GM06990 (cell line): Measurements from ENCODE around the gene MBD6.

ENCODE experiments used
- DNase-seq: peaks from one replicate; pipeline ENCODE4 v3.0.0-alpha.2; 2011; ENCODE audit not compliant: insufficient read length; ENCODE audit errors: extremely low read depth
- H3K27me3 ChIP-seq: replicated peaks from 2 replicates; pipeline ENCODE4 v1.6.0; 2011; ENCODE audit warnings: low read length; ENCODE audit not compliant: control insufficient read depth, insufficient read depth
- H3K36me3 ChIP-seq: 2 replicates; pipeline ENCODE4 v1.5.1; 2011; ENCODE audit warnings: low read length; ENCODE audit not compliant: control insufficient read depth, insufficient read depth
- H3K4me3 ChIP-seq: replicated peaks from 2 replicates; pipeline ENCODE4 v1.5.1; 2011; ENCODE audit warnings: low read depth, mild to moderate bottlenecking, control low read depth, low read length
- TF ChIP-seq, protein P1 (sequence below): IDR thresholded peaks from 2 replicates; pipeline ENCODE4 v1.5.1; 2011; ENCODE audit warnings: low read length, control low read depth, mild to moderate bottlenecking, inconsistent platforms; ENCODE audit not compliant: insufficient read depth, poor library complexity, severe bottlenecking

MBD6 gene

DNA sequence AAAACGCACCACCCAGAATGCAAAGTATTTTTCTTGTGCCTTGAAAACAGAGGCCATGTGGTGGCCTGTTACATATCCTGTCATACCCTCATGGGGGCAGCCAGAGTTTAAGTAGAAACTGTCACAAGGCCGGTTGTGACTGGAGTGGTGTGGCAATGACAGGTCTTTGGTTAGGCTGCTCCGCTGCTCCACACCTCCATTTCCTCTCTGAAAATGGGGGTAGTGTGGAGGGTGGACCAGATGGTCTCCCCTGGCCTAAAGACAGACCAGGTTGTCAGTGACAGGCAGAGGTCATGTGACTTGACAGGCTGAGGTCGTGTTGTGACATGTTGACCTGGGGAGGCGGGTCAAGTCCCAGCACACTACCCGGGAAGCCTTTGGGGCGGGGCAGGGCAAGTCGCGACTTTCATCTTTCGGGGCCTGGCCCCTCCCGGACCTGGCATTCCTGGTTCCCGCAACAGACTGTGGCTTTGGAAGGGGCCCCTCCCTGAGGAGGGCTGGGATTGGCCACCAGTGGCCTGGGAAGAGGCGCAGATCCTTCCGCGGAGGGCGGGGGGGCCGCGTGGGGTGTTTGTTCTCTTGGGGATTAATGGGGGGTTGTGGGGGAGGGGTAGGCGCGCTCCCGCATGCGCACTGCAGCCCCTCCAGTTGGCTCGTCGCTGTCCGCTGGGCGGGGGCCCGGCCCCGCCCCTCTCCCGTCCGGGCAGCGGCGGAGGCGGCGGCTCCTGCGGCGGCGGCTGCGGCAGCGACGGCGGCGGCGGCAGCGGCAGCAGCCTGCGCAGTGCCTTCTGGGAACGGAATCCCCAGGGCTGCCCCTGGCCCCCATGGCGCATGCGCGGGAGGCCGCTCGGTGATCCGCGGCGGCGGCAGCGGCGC lies at the start of gene MBD6:
Gene MBD6 (plus strand): TSS at position 814 of the 876 bp plus-strand sequence. CDS start 1,480 bp downstream, outside the sequence.
- Histone ChIP-seq H3K4me3 (peak within 1 kb of the TSS; percentile 93), H3K36me3 (peaks cover 21% of the 10 kb centered on the region), H3K27me3 (no peaks in the 10 kb centered on the region)
- TF ChIP-seq, protein P1, sequence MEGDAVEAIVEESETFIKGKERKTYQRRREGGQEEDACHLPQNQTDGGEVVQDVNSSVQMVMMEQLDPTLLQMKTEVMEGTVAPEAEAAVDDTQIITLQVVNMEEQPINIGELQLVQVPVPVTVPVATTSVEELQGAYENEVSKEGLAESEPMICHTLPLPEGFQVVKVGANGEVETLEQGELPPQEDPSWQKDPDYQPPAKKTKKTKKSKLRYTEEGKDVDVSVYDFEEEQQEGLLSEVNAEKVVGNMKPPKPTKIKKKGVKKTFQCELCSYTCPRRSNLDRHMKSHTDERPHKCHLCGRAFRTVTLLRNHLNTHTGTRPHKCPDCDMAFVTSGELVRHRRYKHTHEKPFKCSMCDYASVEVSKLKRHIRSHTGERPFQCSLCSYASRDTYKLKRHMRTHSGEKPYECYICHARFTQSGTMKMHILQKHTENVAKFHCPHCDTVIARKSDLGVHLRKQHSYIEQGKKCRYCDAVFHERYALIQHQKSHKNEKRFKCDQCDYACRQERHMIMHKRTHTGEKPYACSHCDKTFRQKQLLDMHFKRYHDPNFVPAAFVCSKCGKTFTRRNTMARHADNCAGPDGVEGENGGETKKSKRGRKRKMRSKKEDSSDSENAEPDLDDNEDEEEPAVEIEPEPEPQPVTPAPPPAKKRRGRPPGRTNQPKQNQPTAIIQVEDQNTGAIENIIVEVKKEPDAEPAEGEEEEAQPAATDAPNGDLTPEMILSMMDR: no peak
- peak; percentile 94 for DNase-seq

DNA sequence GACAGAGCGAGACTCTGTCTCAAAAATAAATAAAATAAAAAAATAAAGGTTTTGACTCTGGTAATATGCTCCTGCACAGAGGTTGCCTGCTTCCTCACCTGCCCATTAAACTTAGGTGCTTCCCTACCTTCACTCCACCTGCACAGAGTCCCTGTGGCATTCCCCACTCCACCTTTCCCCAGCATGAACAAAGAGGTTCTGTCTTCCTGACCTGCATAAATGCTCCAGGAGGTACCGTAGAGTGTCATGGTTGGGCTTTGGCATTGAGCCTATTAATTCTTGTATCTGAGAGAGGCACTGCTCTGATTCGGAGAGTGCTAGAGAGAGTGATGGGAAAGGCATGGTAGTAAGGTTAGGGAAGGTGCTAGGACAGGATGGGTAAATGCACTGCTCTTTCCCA lies 49.2 kb upstream of the MBD6 start:
- Histone ChIP-seq H3K4me3 (no peak overlapping the region), H3K36me3 (peaks cover 25% of the 10 kb centered on the region), H3K27me3 (no peaks in the 10 kb centered on the region)
- TF ChIP-seq, protein P1: no peak
- DNase-seq: no peak

GRCh38 chr12:57473886-57474285 lies 48.7 kb upstream of the MBD6 start:
- no peak overlapping the region for H3K4me3 ChIP-seq
- no peaks in the 10 kb centered on the region for H3K27me3 ChIP-seq
- no peak for DNase-seq
- TF ChIP-seq, protein P1: no peak
- peaks cover 25% of the 10 kb centered on the region for H3K36me3 ChIP-seq

GRCh38 chr12:57474430-57474829 lies 48.2 kb upstream of the MBD6 start:
- Histone ChIP-seq H3K36me3 (peaks cover 23% of the 10 kb centered on the region), H3K27me3 (no peaks in the 10 kb centered on the region), H3K4me3 (no peak overlapping the region)
- TF ChIP-seq, protein P1: no peak
- no peak for DNase-seq

DNA sequence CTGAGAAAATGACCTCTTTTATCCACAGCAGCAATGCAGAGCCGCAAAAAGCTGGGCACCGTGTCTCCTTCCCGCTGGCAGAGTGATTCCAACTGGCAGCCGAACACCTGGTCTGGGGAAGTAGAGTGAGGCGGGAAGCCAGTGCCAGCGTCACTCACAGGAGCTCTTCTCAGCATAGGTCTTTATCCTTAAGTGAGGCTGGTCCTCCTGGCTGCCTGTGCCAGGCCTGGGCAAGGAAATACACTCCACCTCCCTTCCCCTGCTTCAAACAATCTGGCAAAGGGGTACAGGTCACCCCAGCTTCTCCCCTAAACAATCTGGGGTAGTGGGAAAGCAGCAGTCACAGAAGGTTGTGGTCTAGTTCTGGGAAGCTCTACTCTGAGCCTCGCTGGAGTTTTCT lies 47.8 kb upstream of the MBD6 start:
- Histone ChIP-seq H3K4me3 (no peak overlapping the region), H3K27me3 (no peaks in the 10 kb centered on the region)
- no peak for DNase-seq

More for the DNA sequence above, 47.8 kb upstream of the MBD6 start:
- peaks cover 21% of the 10 kb centered on the region for H3K36me3 ChIP-seq
- TF ChIP-seq, protein P1: no peak
